GM12891 (cell line): ENCODE measurements around the gene CDH4.

Source experiments
- DNase-seq: peaks from one replicate; pipeline ENCODE4 v3.0.0; 2011; ENCODE audit warnings: low spot score; ENCODE audit not compliant: insufficient read length
- FAIRE-seq: peaks from 2 replicates; lab custom pipeline; 2011; peaks lifted over from hg19 to GRCh38; lab: Jason Lieb, UNC
- PAX5 ChIP-seq: IDR thresholded peaks from 2 replicates; pipeline ENCODE4 v1.6.1; 2011; ENCODE audit warnings: low read length, moderate library complexity, mild to moderate bottlenecking; ENCODE audit not compliant: insufficient read depth, severe bottlenecking
- POLR2A ChIP-seq: IDR thresholded peaks from 2 replicates; pipeline ENCODE4 v1.6.1; 2011; ENCODE audit warnings: low read depth, low read length, control low read depth
- POLR2AphosphoS5 ChIP-seq: IDR thresholded peaks from 2 replicates; pipeline ENCODE4 v1.6.1; 2011; ENCODE audit warnings: low read depth, low read length, control low read depth
- POU2F2 ChIP-seq: IDR thresholded peaks from 2 replicates; pipeline ENCODE4 v1.6.1; 2011; ENCODE audit warnings: low read depth, mild to moderate bottlenecking, control low read depth, low read length, moderate library complexity
- SPI1 ChIP-seq: IDR thresholded peaks from 2 replicates; pipeline ENCODE4 v1.6.1; 2011; ENCODE audit warnings: low read depth, low read length, control low read depth
- TAF1 ChIP-seq: IDR thresholded peaks from 2 replicates; pipeline ENCODE4 v1.6.1; 2011; ENCODE audit warnings: low read depth, low read length, control low read depth

The CDH4 gene

GRCh38 chr20:61333484-61334108, 81.5 kb downstream of the CDH4 start:
- FAIRE-seq (no peak), DNase-seq (no peak)
- no peak for TF ChIP-seq PAX5
- TF ChIP-seq SPI1 = no peak
- no peak for TF ChIP-seq POLR2A
- no peak for TF ChIP-seq TAF1
- no peak for TF ChIP-seq POU2F2
- no peak for TF ChIP-seq POLR2AphosphoS5

DNA sequence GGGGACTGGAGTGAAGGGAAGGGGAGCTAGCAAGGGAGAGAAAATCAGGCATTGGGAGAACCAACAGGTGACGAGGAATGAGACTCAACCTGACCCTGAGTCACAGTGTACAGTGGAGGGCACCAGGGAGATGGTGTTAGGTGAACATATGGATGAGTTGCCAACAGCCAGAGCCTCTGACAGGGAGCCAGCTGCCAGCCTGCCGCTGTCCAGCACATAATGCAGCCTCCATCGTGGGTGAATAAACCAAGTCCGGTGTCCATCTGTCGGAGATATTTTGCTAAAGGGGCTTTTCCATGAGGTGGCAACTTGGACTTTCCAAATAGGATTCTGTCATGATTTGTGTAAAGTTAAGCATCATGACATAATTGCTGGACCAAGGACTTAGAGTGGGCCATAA, 88.1 kb downstream of the CDH4 start:
- FAIRE-seq (no peak), DNase-seq (no peak)
- TF ChIP-seq POLR2AphosphoS5 (no peak), TAF1 (no peak), PAX5 (no peak), SPI1 (no peak), POU2F2 (no peak), POLR2A (no peak)

GRCh38 chr20:61341605-61342004, 89.5 kb downstream of the CDH4 start:
- FAIRE-seq (no peak), DNase-seq (no peak)
- TF ChIP-seq TAF1 = no peak
- no peak for TF ChIP-seq PAX5
- TF ChIP-seq POLR2A = no peak
- no peak for TF ChIP-seq SPI1
- no peak for TF ChIP-seq POLR2AphosphoS5
- TF ChIP-seq POU2F2 = no peak

GRCh38 chr20:61343934-61344333, 91.9 kb downstream of the CDH4 start:
- DNase-seq = no peak
- TF ChIP-seq SPI1 (no peak), POU2F2 (no peak), POLR2AphosphoS5 (no peak)
- no peak for FAIRE-seq

- DNase-seq = no peak
- TF ChIP-seq SPI1 = no peak
- no peak for TF ChIP-seq POU2F2
- TF ChIP-seq TAF1 = no peak
- no peak for TF ChIP-seq POLR2AphosphoS5
- TF ChIP-seq POLR2A = no peak
- no peak for TF ChIP-seq PAX5
- FAIRE-seq = no peak
Measured at GRCh38 chr20:61345656-61346055, 93.6 kb downstream of the CDH4 start.

- TF ChIP-seq SPI1 = no peak
- no peak for TF ChIP-seq POLR2A
- no peak for TF ChIP-seq PAX5
- no peak for TF ChIP-seq TAF1
- TF ChIP-seq POLR2AphosphoS5 = no peak
- no peak for TF ChIP-seq POU2F2
- FAIRE-seq (no peak), DNase-seq (no peak)
Measured at GRCh38 chr20:61346996-61347395, 94.9 kb downstream of the CDH4 start.

- DNase-seq (no peak), FAIRE-seq (no peak)
- TF ChIP-seq TAF1 = no peak
- no peak for TF ChIP-seq PAX5
- TF ChIP-seq POU2F2 = no peak
- no peak for TF ChIP-seq SPI1
- TF ChIP-seq POLR2A = no peak
- TF ChIP-seq POLR2AphosphoS5 = no peak
Measured at GRCh38 chr20:61347443-61347842, 95.4 kb downstream of the CDH4 start.

DNA sequence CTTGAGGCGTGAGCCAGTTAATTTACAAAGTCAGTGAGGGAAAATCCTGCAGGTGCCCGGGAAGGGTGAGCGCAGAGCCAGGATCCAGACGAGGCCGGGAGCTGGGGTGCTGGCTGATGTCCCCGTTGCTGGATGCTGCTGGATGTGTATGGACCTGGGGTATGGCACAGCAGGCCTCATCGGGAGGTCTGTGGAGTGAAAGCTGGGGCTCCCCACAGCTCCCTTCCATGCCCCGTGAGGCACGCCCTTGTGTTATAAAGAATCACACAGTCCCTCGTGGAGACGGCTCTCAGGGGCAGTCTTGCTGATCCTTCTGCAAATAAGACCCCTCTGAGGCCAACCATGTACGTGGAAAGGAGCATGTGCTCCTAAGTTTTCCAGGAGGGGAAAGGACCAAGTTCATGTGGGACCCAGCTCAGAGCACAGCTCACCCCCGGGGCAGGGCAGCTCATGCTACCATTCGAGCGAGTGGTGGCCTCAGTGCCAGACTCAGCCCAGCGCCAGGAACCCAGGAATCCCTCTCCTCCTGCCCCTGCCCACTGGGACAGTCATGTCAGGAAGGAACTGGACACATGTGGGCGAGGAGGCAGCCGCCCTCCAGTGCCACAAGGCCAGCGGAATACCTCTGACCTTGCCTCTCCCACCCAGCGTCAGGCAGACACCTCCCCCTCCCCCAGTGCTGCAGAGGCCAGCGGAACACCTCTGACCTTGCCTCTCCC, 97.5 kb downstream of the CDH4 start:
- DNase-seq (no peak), FAIRE-seq (no peak)
- TF ChIP-seq POLR2A (no peak), TAF1 (no peak), PAX5 (no peak), POLR2AphosphoS5 (no peak), POU2F2 (no peak), SPI1 (no peak)

DNA sequence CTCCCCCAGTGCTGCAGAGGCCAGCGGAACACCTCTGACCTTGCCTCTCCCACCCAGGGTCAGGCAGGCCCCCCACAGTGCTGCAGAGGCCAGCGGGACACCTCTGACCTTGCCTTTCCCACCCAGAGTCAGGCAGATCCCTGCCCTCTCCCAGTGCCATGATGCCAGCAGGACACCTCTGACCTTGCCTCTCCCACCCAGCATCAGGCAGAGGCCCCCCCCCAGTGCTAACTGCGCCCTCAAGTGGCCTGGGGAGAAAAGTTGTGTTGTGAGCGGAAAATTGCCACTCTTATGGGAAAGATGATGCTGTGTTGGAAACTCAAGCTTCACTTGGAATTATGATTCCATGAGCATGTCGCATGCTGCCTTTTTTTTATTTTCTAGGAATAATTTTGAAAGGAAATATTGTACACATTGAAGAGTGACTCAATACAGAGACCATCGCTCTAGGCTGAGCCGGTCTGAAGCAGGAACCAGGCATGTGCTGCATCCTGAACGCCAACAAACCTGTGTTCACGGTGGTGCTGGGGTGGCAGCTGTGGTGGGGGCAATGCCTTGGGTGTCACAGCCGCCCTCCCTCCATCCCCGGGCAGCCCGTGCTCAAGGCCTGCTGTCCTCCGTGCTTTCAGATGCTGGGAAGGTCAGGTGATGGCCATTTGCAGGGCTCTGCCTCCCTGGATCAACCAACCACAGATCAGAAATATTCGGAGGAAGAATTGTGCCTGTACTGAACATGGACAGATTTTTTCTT, 98.6 kb downstream of the CDH4 start:
- no peak for FAIRE-seq
- no peak for DNase-seq
- no peak for TF ChIP-seq POLR2AphosphoS5
- TF ChIP-seq SPI1 = no peak
- no peak for TF ChIP-seq POLR2A
- no peak for TF ChIP-seq POU2F2
